ENCODE data around the gene TTLL9.

Gene TTLL9

DNA sequence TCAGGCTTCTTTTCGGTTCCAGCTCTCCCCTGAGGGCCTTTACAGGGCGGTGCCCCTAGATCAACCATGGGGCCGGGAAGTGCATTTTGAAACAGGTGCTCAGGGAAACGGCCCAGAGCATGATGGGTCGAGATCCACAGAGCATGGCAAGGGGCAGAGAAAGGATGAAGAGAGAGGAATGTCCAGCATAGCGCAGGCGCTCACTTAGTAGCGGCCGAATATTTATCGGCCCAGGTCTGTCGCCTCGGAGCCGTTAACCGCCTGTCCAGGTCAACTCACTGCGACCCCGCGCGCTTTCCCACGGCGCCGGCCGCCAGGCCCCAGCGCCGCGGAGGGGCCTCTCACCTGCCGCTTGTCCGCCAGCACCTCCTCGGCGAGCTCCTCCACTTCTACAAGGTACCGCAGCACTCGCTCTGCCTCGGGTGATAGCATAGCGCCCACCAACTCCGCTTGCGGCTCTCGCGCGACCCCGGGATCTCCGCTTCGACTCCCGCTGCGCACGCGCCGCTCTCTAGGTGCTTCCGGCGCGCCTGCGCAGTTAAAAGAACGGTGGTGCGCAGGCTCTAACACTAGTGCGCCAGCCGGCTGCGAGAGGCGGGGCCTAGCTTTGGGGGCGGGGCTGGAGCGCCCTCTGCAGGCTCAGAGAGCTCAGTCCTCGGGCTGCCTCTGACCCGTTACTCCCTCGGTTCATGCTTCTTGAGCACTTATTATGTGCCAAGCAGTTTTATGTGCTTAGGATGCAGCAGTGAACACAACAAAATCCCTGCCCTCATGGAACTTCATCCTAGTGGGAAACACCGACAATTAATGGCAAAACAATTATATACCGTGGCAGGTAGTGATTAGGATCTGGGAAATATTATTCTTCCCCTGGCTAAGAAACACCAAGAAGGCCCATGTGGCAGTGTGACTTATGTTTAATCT lies 81.4 kb downstream of the TTLL9 start, which contains the start of gene PDRG1:
Gene PDRG1, minus strand, starts transcription at position 517 of the 924 bp plus-strand sequence. Its CDS starts 85 bp downstream, at position 432.
- FAIRE-seq: peak; percentile 74

DNA sequence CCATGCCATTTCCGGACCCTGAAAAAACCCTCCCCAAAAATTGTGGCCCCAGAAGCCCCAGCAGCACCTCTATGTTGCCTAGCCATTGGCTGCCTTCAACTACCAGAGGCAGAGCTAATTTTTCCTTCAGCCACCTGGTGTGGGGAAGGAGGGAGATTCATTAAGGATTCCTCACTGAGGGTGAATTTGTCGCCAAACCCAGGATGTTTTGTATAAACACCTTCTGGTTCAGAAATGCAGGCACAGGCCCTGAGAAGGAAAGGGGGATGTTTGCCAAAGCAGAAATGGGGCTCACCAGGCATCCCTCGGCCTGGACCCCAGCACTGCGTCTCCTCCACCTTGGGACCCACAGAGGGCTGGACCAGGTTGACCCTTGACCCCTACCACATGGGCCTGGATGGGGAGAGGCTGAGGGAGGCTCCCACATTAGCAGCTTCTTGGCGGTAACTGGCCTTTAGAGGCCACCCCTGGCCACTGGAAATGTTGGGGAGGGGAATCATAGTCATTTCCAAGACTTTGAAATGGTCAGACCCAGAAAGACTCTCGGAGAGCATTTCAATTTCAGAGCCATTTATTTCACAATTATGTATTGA lies 83.2 kb downstream of the TTLL9 start:
- FAIRE-seq: no peak

- no peak for FAIRE-seq
Observed at GRCh38 chr20:31954500-31954899, 84.1 kb downstream of the TTLL9 start.

GRCh38 chr20:31956556-31957526 lies 86.4 kb downstream of the TTLL9 start:
- no peak for FAIRE-seq

DNA sequence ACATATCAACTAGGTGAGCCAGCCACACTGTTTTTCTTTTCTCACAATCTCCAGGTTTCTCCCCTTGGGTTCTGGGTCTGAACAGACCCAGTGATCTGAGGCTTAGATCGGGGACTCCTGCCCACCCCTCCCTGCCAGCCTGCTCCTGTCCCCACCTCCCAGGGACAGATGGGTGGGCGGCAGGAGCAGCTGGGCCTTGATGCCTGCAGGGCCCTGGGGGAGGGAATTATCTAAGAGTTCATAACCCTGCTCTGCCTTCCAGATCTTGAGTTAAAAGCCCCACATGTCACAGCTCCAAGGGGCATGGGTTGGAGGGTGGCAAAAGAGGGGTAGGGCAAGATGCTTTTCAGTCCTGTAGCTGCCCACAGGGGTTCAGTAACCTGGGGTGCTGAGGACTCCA lies 92.3 kb downstream of the TTLL9 start:
- FAIRE-seq: no peak

GRCh38 chr20:31963889-31964288 lies 93.5 kb downstream of the TTLL9 start:
- FAIRE-seq: no peak

GRCh38 chr20:31966991-31967655 lies 96.7 kb downstream of the TTLL9 start:
- FAIRE-seq: no peak

GRCh38 chr20:31967830-31968249 lies 97.4 kb downstream of the TTLL9 start, which contains the start of gene XKR7:
Gene XKR7, plus strand, starts transcription at chr20:31968151. Its CDS starts 25 bp downstream, at chr20:31968176.
- no peak for FAIRE-seq

GRCh38 chr20:31968291-31969126 lies 98.1 kb downstream of the TTLL9 start:
- no peak for FAIRE-seq

DNA sequence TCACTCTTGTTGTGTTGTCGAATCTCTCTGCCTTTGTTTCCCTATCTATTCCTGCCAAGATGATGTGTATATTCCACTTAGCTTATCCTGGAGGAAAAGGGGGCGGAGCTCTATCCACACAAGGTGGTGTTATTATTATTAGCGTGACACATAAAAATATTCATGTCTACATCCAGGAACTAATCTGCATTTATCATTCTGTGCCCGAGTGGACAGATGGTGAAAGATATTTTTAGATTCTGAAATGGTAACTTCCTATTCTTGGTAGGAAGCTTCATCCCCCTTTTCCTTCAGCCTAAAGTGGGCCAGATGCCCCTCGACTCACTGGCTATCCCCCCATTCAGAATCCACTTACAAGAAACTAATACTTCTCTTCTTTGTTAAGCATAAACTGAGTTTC lies 99.6 kb downstream of the TTLL9 start:
- no peak for FAIRE-seq

DNA sequence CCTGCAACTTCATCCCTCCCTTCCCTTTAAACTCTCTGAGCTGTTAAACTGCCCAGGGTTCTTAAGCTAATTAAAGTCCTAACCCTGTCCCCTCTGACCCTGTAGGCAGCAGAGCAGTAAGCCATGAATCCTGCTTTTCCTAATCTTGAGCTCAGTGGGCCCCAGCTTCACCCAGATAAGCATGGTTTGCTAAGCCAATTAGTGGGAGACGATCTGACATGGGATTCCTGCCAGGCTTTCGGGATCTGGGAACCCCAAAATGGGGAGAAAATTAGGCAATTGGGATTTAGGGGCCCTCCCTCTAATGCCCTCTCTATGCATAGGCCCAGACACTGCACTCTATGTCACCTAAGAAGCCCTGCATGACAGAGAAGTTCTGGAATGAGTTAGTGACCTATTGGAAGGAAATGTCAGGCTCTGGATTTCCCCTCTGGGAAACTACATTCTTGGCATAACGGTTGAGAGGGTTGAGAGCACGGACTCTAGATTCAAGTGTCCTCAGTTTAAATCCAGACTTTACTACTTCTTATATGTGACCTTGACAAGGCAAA lies 102.1 kb downstream of the TTLL9 start:
- FAIRE-seq: no peak

DNA sequence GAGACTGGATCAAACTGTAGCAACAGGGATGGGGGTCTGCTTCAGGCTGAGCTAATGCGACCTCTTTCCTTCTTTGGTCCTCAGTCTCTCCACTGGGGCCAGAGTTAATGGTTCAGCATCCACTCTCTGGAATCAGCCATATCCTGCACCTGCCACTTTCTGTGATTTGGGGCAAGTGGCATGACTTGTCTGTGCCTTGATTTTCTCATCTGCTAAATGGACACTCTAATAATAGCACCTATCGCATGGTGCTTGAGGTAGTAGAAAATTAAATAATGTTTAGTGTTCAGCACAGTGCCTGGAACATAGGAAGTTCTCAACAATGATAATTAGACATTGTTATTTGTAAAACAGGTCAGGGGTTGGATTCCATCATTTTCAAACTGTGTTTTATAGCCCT lies 103.9 kb downstream of the TTLL9 start:
- FAIRE-seq: no peak

DNA sequence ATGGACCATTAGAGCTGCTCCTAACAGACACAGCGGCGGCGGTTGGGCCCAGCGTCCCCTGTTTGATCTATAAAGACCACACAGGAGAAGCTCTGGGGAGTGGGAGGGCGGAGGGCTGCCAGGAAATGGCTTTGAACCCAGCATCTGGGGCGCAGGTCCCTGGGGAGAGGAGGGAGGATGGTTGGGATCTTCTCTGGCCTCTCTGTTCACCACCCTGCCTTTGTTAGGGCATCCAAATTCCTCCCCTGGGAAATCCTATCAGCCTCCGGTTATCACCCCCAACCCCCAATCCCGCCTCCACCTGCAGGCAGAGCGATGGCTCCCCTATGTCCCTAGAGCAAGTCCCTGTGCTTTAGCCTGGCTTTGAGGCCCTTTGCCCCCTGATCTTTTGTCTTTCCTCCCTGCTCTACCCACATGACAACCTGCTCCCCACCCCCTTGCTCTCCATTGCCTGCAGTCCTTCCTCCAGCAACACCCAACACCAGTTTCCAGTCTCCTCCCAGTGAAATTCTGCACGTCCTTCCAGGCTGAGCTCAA lies 104.6 kb downstream of the TTLL9 start:
- no peak for FAIRE-seq

DNA sequence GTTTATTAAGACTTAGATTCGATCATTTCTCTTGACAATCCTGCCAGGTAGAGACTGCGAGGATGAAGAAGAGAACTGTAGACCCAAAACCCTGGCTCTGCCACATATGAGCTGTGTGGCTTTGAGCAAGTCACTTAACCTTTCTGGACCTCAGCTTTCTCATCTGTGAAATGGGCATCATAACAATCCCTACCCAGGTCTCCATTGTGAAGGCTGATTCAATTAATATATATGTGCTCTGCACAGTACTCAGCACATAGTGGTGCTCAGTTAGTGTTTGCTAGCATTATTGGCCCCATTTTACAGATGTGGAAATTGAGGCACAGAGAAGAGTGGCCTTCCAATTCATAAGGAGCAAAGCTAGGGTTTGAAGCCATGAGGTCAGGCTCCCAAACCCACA lies 105.4 kb downstream of the TTLL9 start:
- no peak for FAIRE-seq

DNA sequence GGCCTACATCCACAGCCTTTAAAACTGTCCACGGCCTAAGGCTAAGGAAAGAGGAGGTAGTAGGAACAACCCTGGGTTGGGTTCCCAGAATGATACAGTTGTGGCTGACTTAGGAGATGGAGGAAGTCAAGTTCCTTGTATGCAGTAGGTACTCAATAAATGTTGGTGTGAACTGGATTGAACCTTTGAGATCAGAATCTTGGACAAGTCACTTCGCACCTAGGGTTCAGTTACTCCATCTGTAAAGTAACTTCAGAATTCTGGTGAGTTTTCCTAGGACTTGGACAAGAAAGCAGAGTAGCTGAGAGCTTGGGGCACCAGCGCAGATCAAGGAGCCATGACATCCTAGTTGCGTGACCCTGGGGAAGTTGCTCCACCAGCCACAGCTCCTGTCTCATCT lies 106.6 kb downstream of the TTLL9 start:
- no peak for FAIRE-seq

DNA sequence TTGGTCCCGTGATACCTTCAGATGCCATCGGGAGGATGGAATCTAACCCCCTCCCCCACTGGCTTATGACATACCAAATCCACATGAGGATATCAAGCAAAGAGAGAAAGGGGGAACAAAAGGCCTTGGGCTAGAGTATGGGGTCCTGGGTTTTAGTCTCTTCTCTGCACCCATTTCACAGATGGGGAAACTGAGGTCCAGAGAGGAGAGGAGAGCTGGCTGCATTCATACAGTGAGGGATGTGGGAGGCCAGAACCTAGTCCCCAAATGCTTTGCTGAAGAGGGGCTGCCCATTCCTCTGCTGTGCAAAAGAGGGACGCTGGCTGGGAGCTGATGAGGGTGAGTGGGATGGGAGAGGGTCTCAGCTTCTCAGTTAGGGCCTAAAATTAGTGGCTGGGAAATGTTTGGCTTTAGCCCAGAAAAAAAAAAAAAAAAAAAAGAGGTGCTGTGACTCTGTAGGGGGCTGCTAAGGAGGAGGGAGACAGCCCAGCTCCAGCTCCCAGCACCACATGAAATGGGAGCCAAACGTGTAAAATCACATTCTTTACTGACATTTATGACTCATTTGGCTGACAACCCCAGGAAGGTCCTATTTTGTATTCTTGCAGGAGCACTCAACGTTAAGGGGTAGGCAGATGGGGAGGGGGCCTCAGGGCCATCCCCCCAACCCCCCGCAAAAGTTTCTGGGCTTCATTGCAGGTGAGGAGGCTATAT lies 109.4 kb downstream of the TTLL9 start:
- no peak for FAIRE-seq

GRCh38 chr20:31981784-31982183 lies 111.3 kb downstream of the TTLL9 start:
- no peak for FAIRE-seq

- no peak for FAIRE-seq
Observed at GRCh38 chr20:31984981-31985471, 114.6 kb downstream of the TTLL9 start.

DNA sequence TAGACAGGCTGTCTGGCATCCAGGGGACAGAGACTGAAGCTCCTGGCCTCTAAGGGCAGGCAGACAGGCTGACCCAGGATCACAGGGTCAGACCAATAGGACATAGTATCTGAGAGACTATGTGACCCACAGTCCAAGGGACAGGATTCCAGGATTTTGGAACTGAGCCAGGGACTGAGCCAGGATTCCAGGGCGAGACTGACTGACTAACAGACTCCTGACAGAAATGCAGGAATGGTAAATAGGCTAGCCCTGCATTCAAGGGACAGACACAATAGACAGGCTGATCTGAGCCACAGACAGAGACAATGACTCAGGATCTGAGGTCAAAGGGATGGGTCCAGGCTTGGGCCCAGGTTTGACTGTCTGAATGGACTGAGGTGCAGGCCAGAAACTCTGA lies 117.3 kb downstream of the TTLL9 start:
- no peak for FAIRE-seq

Measured in A204.1 (cell line).